Lung (tissue), 12 donors: Measurements from ENCODE around the gene TIA1. TPM values are rescaled to one million over a fixed set of nuclear protein-coding genes. Genes with fewer than 3 reads are reported as not detected.
"Not testable (repeated sequence)": the region's sequence is repeated elsewhere in the genome, so short reads cannot be mapped to it uniquely, and the experiment has no call there.

Experiments used
- ATAC-seq: fragments of 200-7000 bp; cut with Tn5 transposase; one replicate; pipeline ENCODE4 v1.9.1; 2020; ENCODE audit warnings: moderate number of reproducible peaks; ENCODE audit not compliant: insufficient read depth, low FRiP score
- DNase-seq, 3 donors: peaks; one replicate each; pipeline ENCODE4 v3.0.0-alpha.2; 2013 to 2017
- H3K27ac ChIP-seq, 2 donors: one replicate each; pipeline ENCODE4 v1.5.1; 2013; ENCODE audit warnings: mild to moderate bottlenecking in 2 of 2, moderate library complexity in 2 of 2, control low read depth in 1 of 2, inconsistent platforms in 1 of 2, low read depth in 1 of 2, low read length in 1 of 2
- H3K27me3 ChIP-seq, 3 donors: one replicate each; pipeline ENCODE4 v1.5.1; 2013; ENCODE audit warnings: low read length in 2 of 3; ENCODE audit not compliant: control insufficient read depth in 3 of 3, insufficient read depth in 3 of 3
- H3K36me3 ChIP-seq, 4 donors: one replicate each; pipeline ENCODE4 v1.5.1; 2013; ENCODE audit warnings: low read length in 4 of 4, mild to moderate bottlenecking in 1 of 4, moderate library complexity in 1 of 4; ENCODE audit not compliant: control insufficient read depth in 4 of 4, insufficient read depth in 4 of 4
- H3K4me1 ChIP-seq, 5 donors: one replicate each; pipeline ENCODE4 v1.5.1; 2013; ENCODE audit warnings: low read length in 5 of 5, mild to moderate bottlenecking in 2 of 5, moderate library complexity in 1 of 5; ENCODE audit not compliant: control insufficient read depth in 5 of 5, insufficient read depth in 5 of 5
- H3K4me3 ChIP-seq: one replicate; pipeline ENCODE4 v1.5.1; 2013; ENCODE audit warnings: mild to moderate bottlenecking, control low read depth, moderate library complexity
- H3K9ac ChIP-seq, 2 donors: one replicate each; pipeline ENCODE4 v1.5.1; 2013; ENCODE audit warnings: low read length in 2 of 2, control low read depth in 1 of 2; ENCODE audit not compliant: insufficient read depth in 1 of 2
- H3K9me3 ChIP-seq, 4 donors: one replicate each; pipeline ENCODE4 v1.5.1; 2013; ENCODE audit warnings: low read length in 3 of 4, mild to moderate bottlenecking in 1 of 4, moderate library complexity in 1 of 4; ENCODE audit not compliant: control insufficient read depth in 4 of 4, insufficient read depth in 3 of 4
- CTCF ChIP-seq: IDR thresholded peaks from 2 replicates; pipeline ENCODE4 v1.5.1; 2012; ENCODE audit warnings: mild to moderate bottlenecking; ENCODE audit errors: control extremely low read depth, extremely low read depth
- WGBS, 2 donors: extraction: QIAGEN DNeasy Blood & Tissue Kit; methylation state at CpG; one replicate each; pipeline ENCODE4 v1.1.7; 2013; 5-methylcytosine and 5-hydroxymethylcytosine counted together
- polyA plus RNA-seq, 2 donors: library from polyadenylated mRNA; stranded (reverse); fragments of 200-250 nt; gene quantifications; one replicate each; pipeline ENCODE4 v1.2.1, GENCODE V29; 2013
- total RNA-seq, 2 donors: library from RNA; depleted of rRNA in 1 of 2; stranded (reverse); fragments of >200 nt in 1 of 2; gene quantifications; one replicate each; pipeline ENCODE4 v1.2.1, GENCODE V29; 2014 to 2021
- donor health status: control.
- donor health status: control.
- donor health status: Bipolar disorder and iron deficiency.
- donor health status: healthy.
- donor health status: DM: yes; HTN: yes; CAD: no.

TIA1 gene
- total and polyA plus RNA-seq, 4 donors, result 31.5 to 403 (median 65.2) TPM

DNA sequence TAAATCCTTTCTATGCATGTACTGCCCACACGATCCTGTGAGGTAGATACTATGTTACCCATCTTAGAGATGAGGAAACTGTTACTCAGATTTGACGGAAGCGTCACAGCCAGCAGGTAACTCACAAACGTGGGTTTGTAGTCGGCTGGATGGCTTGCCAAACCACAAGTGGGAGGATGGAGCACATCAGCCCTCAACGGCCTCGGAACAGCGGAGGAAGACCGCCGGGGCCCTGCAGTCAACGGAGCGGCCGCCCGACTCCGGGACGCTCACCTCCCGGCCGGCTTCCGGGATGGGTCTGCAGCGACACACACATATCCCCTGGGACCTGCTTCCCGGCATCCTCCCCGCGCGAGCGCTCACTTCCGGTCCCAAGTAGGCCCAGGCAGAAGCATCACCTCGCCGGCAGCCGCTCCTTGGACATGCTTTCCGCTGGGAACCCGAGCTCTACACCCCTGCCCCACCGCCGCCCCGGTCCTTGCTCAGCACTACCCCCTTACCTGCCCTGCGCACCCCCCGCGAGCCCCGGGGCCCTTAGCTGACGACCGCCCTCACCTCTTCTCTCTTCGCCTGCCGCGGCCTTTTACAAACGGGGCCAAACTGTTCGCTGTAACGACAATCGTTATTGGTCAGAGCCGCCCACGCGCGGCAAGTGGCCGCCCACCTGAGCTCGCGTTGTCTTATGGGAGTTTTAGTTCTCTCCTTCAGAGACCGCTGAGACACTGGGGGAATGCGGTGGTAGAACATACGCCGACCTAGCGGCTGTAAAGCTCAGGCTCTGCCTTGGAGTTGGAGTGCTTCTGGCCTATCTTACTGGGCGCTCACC, 57.8 kb downstream of the TIA1 start, which contains the start of gene C2orf42:
TSS of gene C2orf42 (minus strand) at position 602 of the 826 bp plus-strand sequence. CDS start 9,034 bp downstream, outside the sequence.
- peaks cover 0 to 3% (median 0%) of the 10 kb centered on the region in 4 donors for H3K36me3 ChIP-seq
- H3K27ac ChIP-seq, result peak within 1 kb of the TSS; percentile 96 to 97
- no peaks in the 10 kb centered on the region for H3K9me3 ChIP-seq
- ATAC-seq, result peak; percentile 95
- no peaks in the 10 kb centered on the region for H3K27me3 ChIP-seq
- H3K4me3 ChIP-seq, result peak within 1 kb of the TSS; percentile 84
- H3K9ac ChIP-seq, result peak within 1 kb of the TSS; percentile 63 to 88
- DNase-seq, result peak; percentile 97 to 99 (median 98)
- no peak for TF ChIP-seq CTCF
- peaks cover 0 to 6% (median 0%) of the 10 kb centered on the region in 5 donors for H3K4me1 ChIP-seq
- 0 to 1% methylated on average over 60 of the region's 60 CpGs for WGBS, 2 donors

GRCh38 chr2:70188460-70188859, 60.0 kb downstream of the TIA1 start:
- no peak for TF ChIP-seq CTCF
- H3K4me3 ChIP-seq, result no peak overlapping the region
- 75 to 82% methylated on average over 5 of the region's 5 CpGs for WGBS, 2 donors
- no peaks in the 10 kb centered on the region for H3K9me3 ChIP-seq
- H3K9ac ChIP-seq, result no peak overlapping the region
- no peaks in the 10 kb centered on the region for H3K27me3 ChIP-seq
- peaks cover 0 to 3% (median 0%) of the 10 kb centered on the region in 4 donors for H3K36me3 ChIP-seq
- DNase-seq (no peak), ATAC-seq (no peak)
- no peak overlapping the region for H3K27ac ChIP-seq
- peaks cover 0 to 6% (median 0%) of the 10 kb centered on the region in 5 donors for H3K4me1 ChIP-seq

GRCh38 chr2:70187170-70187569, 61.3 kb downstream of the TIA1 start:
- not testable (repeated sequence) for H3K9me3 ChIP-seq, ATAC-seq, H3K9ac ChIP-seq, H3K4me3 ChIP-seq, H3K36me3 ChIP-seq, H3K27ac ChIP-seq, DNase-seq, H3K4me1 ChIP-seq, H3K27me3 ChIP-seq
- WGBS, 2 donors, result 87 to 91% methylated on average over 9 of the region's 9 CpGs

DNA sequence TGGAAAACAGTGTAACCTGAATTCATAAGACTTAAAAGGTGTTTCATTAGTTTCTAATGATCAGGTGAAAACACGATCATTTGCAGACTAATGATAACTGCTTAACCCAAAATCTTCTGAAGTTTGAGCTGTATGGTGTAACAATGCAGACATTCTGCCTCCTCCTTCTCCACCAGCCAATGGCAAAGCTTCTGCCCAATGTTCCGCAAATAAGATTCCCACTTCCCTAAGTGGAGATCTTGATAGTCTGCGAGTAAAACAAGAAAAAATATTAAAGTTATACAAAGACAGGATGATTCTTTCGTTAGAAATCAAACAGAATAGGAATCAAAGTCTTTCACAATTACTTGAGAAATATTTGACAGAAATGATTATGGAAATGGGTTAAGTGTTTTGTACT, 65.7 kb downstream of the TIA1 start:
- H3K27ac ChIP-seq, result no peak overlapping the region
- no peaks in the 10 kb centered on the region for H3K27me3 ChIP-seq
- 84 to 89% methylated on average over 4 of the region's 4 CpGs for WGBS, 2 donors
- H3K36me3 ChIP-seq, result peaks cover 4 to 8% (median 6%) of the 10 kb centered on the region in 4 donors
- TF ChIP-seq CTCF, result no peak
- H3K4me1 ChIP-seq, result no peaks in the 10 kb centered on the region
- DNase-seq (no peak), ATAC-seq (no peak)
- no peak overlapping the region for H3K4me3 ChIP-seq
- no peak overlapping the region for H3K9ac ChIP-seq
- H3K9me3 ChIP-seq, result no peaks in the 10 kb centered on the region
